Measurements from ENCODE around the gene BDH2. TPM values are rescaled to one million over a fixed set of nuclear protein-coding genes. Genes with fewer than 3 reads are reported as not detected.

BDH2 gene
- 10.5 and 16.0 TPM in 2 replicates for total RNA-seq (2014; rRNA removed)
- percentile 51 among the genes with signal in this experiment for Bru-seq, nascent RNA
- BruChase-seq, experiment 1, labeled RNA remaining after a 6-hour chase = percentile 45 among the genes with signal in this experiment
- percentile 46 among the genes with signal in this experiment for BruChase-seq, experiment 2, labeled RNA remaining after a 2-hour chase
- long read RNA-seq, transcript BDH2-201 (10 exons, 1,126 nt) = major isoform, 14 of 28 reads
- long read RNA-seq, partial matches to known transcripts = 3 of 28 reads
- long read RNA-seq, other reads (novel, unspliced or antisense) = 8 of 28 reads

- ChIA-PET POLR2A (ENCODE audit: unreplicated experiment) (interaction anchor here (0.7 kb wide), 1 partner anchor 91 kb away, joined by 3 read pairs; no protein-coding TSS in a partner anchor), CTCF (interaction anchor here (0.6 to 1.2 kb wide), 6 partner anchors 38 to 897 kb away, joined by 3 to 5 read pairs (median 3); no protein-coding TSS in a partner anchor)
- TF ChIP-seq, protein P1, sequence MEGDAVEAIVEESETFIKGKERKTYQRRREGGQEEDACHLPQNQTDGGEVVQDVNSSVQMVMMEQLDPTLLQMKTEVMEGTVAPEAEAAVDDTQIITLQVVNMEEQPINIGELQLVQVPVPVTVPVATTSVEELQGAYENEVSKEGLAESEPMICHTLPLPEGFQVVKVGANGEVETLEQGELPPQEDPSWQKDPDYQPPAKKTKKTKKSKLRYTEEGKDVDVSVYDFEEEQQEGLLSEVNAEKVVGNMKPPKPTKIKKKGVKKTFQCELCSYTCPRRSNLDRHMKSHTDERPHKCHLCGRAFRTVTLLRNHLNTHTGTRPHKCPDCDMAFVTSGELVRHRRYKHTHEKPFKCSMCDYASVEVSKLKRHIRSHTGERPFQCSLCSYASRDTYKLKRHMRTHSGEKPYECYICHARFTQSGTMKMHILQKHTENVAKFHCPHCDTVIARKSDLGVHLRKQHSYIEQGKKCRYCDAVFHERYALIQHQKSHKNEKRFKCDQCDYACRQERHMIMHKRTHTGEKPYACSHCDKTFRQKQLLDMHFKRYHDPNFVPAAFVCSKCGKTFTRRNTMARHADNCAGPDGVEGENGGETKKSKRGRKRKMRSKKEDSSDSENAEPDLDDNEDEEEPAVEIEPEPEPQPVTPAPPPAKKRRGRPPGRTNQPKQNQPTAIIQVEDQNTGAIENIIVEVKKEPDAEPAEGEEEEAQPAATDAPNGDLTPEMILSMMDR (conservative IDR thresholded peaks at IDR 0.05; ENCODE audit: low read depth, low read length) = peak; percentile 74
- no peak for TF ChIP-seq EZH2phosphoT487 (IDR thresholded peaks at IDR 0.05; ENCODE audit: borderline replicate concordance, low read length)
- Histone ChIP-seq H3K27me3 (ENCODE audit: low read length) (no peaks in the 10 kb centered on the region), H3K4me2 (ENCODE audit: low read length) (peak within 1 kb of the TSS; percentile 82), H3K9ac (ENCODE audit: low read length) (peak within 1 kb of the TSS; percentile 30; the same call in 1 of the 2 replicates), H3K9me3 (ENCODE audit: low read length) (no peaks in the 10 kb centered on the region), H3K79me2 (ENCODE audit: low read length) (no peaks in the 10 kb centered on the region), H3K27ac (ENCODE audit: low read length) (no peak within 1 kb of the TSS), H3K36me3 (ENCODE audit: low read depth, low read length) (no peaks in the 10 kb centered on the region), H3F3A (ENCODE audit: low read length, unreplicated experiment) (no peaks in the 10 kb centered on the region), H3K9me2 (replicated peaks; ENCODE audit: low read length) (no peaks in the 10 kb centered on the region), H2AFZ (ENCODE audit: low read length) (peak within 1 kb of the TSS; percentile 89), H3K4me3 (ENCODE audit: low read length) (peak within 1 kb of the TSS; percentile 68), H3K4me1 (ENCODE audit: insufficient read depth, low read length) (peaks cover 9% of the 10 kb centered on the region; the same call in 1 of the 2 replicates), H4K20me1 (ENCODE audit: low read length) (no peaks in the 10 kb centered on the region)
- intact Hi-C loops (cut with micrococcal nuclease) = loop anchor here (1.0 to 10.0 kb wide), 2 partner anchors 275 to 667 kb away; partner anchors contain the start of gene UBE2D3
- DNase-seq (peak; percentile 89), ATAC-seq (peak; percentile 93)
- BruUV-seq (replicated peaks) = no TSS peak
These were observed at the start of gene BDH2 for GRCh38 chr4:103099691-103100392. Gene BDH2 (minus strand): TSS chr4:103099834. CDS start chr4:103096254, 3,580 bp downstream.

DNA sequence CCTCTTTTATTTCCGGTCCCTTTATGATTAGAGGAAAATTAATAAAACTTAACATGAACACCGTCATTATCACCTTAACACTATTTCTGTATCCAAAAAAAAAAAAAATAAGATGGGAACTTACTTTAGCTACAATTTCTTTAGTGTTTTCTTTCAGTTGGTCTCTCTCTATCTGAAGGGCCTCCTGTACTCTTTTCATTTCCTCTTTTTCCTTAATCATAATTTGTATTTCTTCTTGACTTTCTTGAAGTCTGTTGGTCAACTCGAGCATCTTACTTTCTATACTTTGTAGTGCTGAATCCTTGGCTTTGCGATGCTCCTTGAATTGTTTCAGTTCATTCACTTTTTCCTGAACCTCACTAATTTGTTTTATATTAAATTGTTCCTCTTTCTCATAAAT lies 45.3 kb upstream of the BDH2 start:
- Histone ChIP-seq H2AFZ (ENCODE audit: low read length) (no peak overlapping the region), H3K9me3 (ENCODE audit: low read length) (no peaks in the 10 kb centered on the region), H3K4me1 (ENCODE audit: insufficient read depth, low read length) (peaks cover 10% of the 10 kb centered on the region), H3K27ac (ENCODE audit: low read length) (no peak overlapping the region), H3K79me2 (ENCODE audit: low read length) (no peaks in the 10 kb centered on the region), H3K9me2 (replicated peaks; ENCODE audit: low read length) (no peaks in the 10 kb centered on the region), H3K27me3 (ENCODE audit: low read length) (no peaks in the 10 kb centered on the region), H3K4me3 (ENCODE audit: low read length) (no peak overlapping the region), H4K20me1 (ENCODE audit: low read length) (no peaks in the 10 kb centered on the region), H3K4me2 (ENCODE audit: low read length) (no peak overlapping the region), H3K9ac (ENCODE audit: low read length) (no peak overlapping the region), H3K36me3 (ENCODE audit: low read depth, low read length) (peaks cover 68% of the 10 kb centered on the region), H3F3A (ENCODE audit: low read length, unreplicated experiment) (no peaks in the 10 kb centered on the region)
- DNase-seq = no peak
- BruUV-seq (replicated peaks) = no TSS peak
- intact Hi-C loops (cut with micrococcal nuclease) = no loop called here
- ChIA-PET POLR2A (ENCODE audit: unreplicated experiment) (no interaction called here), CTCF (no interaction called here)
- no peak for ATAC-seq
- TF ChIP-seq, protein P1 (conservative IDR thresholded peaks at IDR 0.05; ENCODE audit: low read depth, low read length) = no peak
- TF ChIP-seq EZH2 (IDR thresholded peaks at IDR 0.05; ENCODE audit: low read length, unreplicated experiment) (no peak), EZH2phosphoT487 (IDR thresholded peaks at IDR 0.05; ENCODE audit: borderline replicate concordance, low read length) (no peak)
